ENCODE measurements around the gene TPPP2.

TPPP2 gene

GRCh38 chr14:21042918-21043317 lies 12.9 kb downstream of the TPPP2 start:
- Histone ChIP-seq H3K36me3 (ENCODE audit: insufficient read depth, low read length) (no peaks in the 10 kb centered on the region), H3K9me2 (ENCODE audit: low read depth, low read length) (no peaks in the 10 kb centered on the region), H3K4me1 (ENCODE audit: insufficient read depth, low read length, severe bottlenecking) (no peaks in the 10 kb centered on the region), H3K9ac (ENCODE audit: low read length) (no peak overlapping the region), H3K79me2 (ENCODE audit: insufficient read depth, low read length) (no peaks in the 10 kb centered on the region), H4K20me1 (ENCODE audit: insufficient read depth, low read length) (no peaks in the 10 kb centered on the region), H3K4me2 (ENCODE audit: low read length) (no peak overlapping the region), H3F3A (ENCODE audit: insufficient read depth, low read length) (no peaks in the 10 kb centered on the region), H3K4me3 (ENCODE audit: low read depth, low read length, poor library complexity, severe bottlenecking) (no peak overlapping the region), H3K27ac (ENCODE audit: low read depth, low read length, poor library complexity, severe bottlenecking) (no peak overlapping the region), H2AFZ (ENCODE audit: low read length) (no peak overlapping the region), H3K27me3 (ENCODE audit: insufficient read depth, low read length) (no peaks in the 10 kb centered on the region; the same call in 1 of the 2 replicates), H3K9me3 (ENCODE audit: low read length) (no peaks in the 10 kb centered on the region)
- TF ChIP-seq CTCF (IDR thresholded peaks at IDR 0.05; ENCODE audit: low read length) = no peak
- no peak for TF ChIP-seq EZH2 (IDR thresholded peaks at IDR 0.05; ENCODE audit: borderline replicate concordance, low read length)

GRCh38 chr14:21043387-21043973 lies 13.5 kb downstream of the TPPP2 start:
- H3K79me2 ChIP-seq (ENCODE audit: insufficient read depth, low read length) = no peaks in the 10 kb centered on the region
- no peaks in the 10 kb centered on the region for H3F3A ChIP-seq (ENCODE audit: insufficient read depth, low read length)
- H3K9me2 ChIP-seq (ENCODE audit: low read depth, low read length) = no peaks in the 10 kb centered on the region
- no peak overlapping the region for H3K27ac ChIP-seq (ENCODE audit: low read depth, low read length, poor library complexity, severe bottlenecking)
- H3K4me3 ChIP-seq (ENCODE audit: low read depth, low read length, poor library complexity, severe bottlenecking) = no peak overlapping the region
- H2AFZ ChIP-seq (ENCODE audit: low read length) = no peak overlapping the region
- H3K9me3 ChIP-seq (ENCODE audit: low read length) = no peaks in the 10 kb centered on the region
- H4K20me1 ChIP-seq (ENCODE audit: insufficient read depth, low read length) = no peaks in the 10 kb centered on the region
- H3K27me3 ChIP-seq (ENCODE audit: insufficient read depth, low read length) = no peaks in the 10 kb centered on the region; the same call in 1 of the 2 replicates
- no peak overlapping the region for H3K9ac ChIP-seq (ENCODE audit: low read length)
- no peak overlapping the region for H3K4me2 ChIP-seq (ENCODE audit: low read length)
- no peaks in the 10 kb centered on the region for H3K4me1 ChIP-seq (ENCODE audit: insufficient read depth, low read length, severe bottlenecking)
- TF ChIP-seq CTCF (IDR thresholded peaks at IDR 0.05; ENCODE audit: low read length) = no peak
- no peak for TF ChIP-seq EZH2 (IDR thresholded peaks at IDR 0.05; ENCODE audit: borderline replicate concordance, low read length)
- no peaks in the 10 kb centered on the region for H3K36me3 ChIP-seq (ENCODE audit: insufficient read depth, low read length)

- H3K4me2 ChIP-seq (ENCODE audit: low read length) = no peak overlapping the region
- H3K9ac ChIP-seq (ENCODE audit: low read length) = no peak overlapping the region
- no peak overlapping the region for H3K4me3 ChIP-seq (ENCODE audit: low read depth, low read length, poor library complexity, severe bottlenecking)
- no peaks in the 10 kb centered on the region for H3K79me2 ChIP-seq (ENCODE audit: insufficient read depth, low read length)
- no peaks in the 10 kb centered on the region for H3K36me3 ChIP-seq (ENCODE audit: insufficient read depth, low read length)
- H3F3A ChIP-seq (ENCODE audit: insufficient read depth, low read length) = no peaks in the 10 kb centered on the region
- no peaks in the 10 kb centered on the region for H3K9me3 ChIP-seq (ENCODE audit: low read length)
- no peaks in the 10 kb centered on the region for H4K20me1 ChIP-seq (ENCODE audit: insufficient read depth, low read length)
- no peaks in the 10 kb centered on the region for H3K4me1 ChIP-seq (ENCODE audit: insufficient read depth, low read length, severe bottlenecking)
- no peak overlapping the region for H3K27ac ChIP-seq (ENCODE audit: low read depth, low read length, poor library complexity, severe bottlenecking)
- H3K27me3 ChIP-seq (ENCODE audit: insufficient read depth, low read length) = no peaks in the 10 kb centered on the region; the same call in 1 of the 2 replicates
- TF ChIP-seq EZH2 (IDR thresholded peaks at IDR 0.05; ENCODE audit: borderline replicate concordance, low read length) = no peak
- TF ChIP-seq CTCF (IDR thresholded peaks at IDR 0.05; ENCODE audit: low read length) = no peak
- H3K9me2 ChIP-seq (ENCODE audit: low read depth, low read length) = no peaks in the 10 kb centered on the region
- no peak overlapping the region for H2AFZ ChIP-seq (ENCODE audit: low read length)
These were observed 14.1 kb downstream of the TPPP2 start for GRCh38 chr14:21043974-21044618.

Data from OCI-LY1 (cell line).